ENCODE results near the gene DOCK9. TPM values are rescaled to one million over a fixed set of nuclear protein-coding genes. Genes with fewer than 3 reads are reported as not detected.
"Not testable (repeated sequence)": the region's sequence is repeated elsewhere in the genome, so short reads cannot be mapped to it uniquely, and the experiment has no call there.

DOCK9 gene
- total RNA-seq, 2 experiments from 2014 or later, result 102 to 107 TPM

DNA sequence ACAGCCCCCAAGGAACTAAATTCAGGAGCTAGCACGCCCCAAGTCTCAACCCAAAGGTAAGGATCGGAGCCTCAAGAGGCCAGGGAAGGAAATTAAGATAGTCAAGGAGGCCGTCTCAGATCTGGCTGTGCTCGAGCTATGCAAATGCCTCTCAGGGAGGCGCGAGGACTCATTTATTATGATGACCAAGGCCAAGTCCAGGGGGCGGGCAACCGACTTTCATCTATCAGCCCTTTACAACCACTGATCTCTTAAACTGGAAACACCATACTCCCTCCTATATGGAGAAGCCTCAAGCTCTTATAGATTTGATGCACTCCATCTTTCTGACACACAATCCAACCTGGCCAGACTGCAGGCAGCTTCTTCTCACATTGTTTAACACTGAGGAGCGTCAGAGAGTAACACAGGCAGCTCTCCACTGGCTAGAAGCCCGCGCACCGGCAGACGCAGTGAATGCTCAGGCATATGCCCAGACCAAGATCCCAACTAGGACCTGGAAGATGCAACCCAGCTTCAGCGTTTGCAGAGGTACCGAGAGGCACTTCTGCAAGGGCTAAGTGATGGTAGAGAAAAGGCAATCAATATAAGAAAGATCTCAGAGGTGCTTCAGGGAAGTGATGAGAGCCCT, 215.8 kb downstream of the DOCK9 start:
- POLR2A ChIA-PET, result no interaction called here
- Mint-ChIP-seq H3K4me3 (no peak overlapping the region), H3K4me1 (no peaks in the 10 kb centered on the region), H3K36me3 (no peaks in the 10 kb centered on the region), H3K27me3 (no peaks in the 10 kb centered on the region), H3K9me3 (peaks cover 5% of the 10 kb centered on the region), H3K27ac (no peak overlapping the region)
- no peak for DNase-seq
- ATAC-seq (ENCODE audit: low read depth), result no peak

DNA sequence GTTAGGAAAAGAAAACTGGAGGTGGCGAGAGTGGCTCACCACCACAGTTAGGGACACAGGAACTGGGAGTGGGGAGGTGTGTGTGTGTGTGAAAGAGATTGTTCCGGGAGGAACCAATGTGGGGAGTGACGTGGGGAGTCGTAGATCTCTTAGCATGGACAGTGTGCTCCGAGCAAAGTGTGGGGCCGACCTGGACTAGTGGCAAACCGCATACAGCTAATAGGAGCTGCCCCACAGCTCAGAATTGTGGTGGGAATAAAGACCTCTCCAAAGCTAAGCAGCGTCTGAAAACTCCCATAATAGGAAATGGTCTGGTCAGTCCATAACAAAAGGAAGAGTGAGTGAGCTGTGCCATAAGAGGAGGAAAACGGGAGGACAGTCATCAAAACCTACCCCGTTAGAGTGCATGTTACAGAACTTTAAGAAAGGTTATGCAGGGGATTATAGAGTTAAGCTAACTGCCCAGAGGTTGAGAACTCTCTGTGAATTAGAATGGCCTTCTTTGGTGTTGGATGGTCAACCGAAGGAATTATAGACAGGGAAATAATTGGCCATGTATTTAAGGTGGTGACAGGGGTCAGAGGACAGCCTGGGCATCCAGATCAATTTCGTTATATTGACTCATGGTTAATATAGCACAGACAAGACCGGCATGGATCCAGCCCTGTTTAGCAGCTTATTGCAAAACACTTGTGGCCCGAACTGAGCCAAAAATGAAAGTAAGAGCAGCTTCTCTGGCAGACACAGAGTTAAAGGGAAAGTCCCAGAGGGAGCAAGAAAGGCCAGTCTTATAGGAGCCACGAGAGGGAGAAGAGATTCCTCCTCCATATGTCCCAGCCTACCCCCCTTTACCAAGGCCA, 216.5 kb downstream of the DOCK9 start:
- H3K4me1 Mint-ChIP-seq, result no peaks in the 10 kb centered on the region
- peaks cover 5% of the 10 kb centered on the region for H3K9me3 Mint-ChIP-seq
- H3K27me3 Mint-ChIP-seq, result no peaks in the 10 kb centered on the region
- POLR2A ChIA-PET, result no interaction called here
- no peaks in the 10 kb centered on the region for H3K36me3 Mint-ChIP-seq
- no peak overlapping the region for H3K27ac Mint-ChIP-seq
- H3K4me3 Mint-ChIP-seq, result no peak overlapping the region
- DNase-seq, result no peak
- no peak for ATAC-seq (ENCODE audit: low read depth)

DNA sequence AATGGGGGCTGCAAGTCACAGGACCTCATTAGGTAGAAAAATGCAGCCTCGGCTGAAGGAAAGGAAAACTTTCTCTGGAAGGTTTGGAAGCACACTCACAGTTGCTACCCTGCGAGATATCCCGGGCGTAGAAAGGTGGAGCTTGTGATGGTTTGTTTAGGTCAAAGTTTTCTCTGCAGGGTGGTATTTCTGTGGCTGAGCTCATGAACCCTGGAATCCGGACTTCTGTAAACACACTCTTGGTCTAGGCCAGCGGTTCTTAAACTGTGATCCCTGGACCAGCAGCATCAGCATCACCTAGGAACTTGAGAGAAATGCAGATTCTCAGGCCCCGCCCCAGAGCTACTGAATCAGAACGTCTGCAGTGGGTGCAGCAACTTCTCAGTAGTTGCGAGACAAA, 222.1 kb downstream of the DOCK9 start:
- ATAC-seq (ENCODE audit: low read depth) (no peak), DNase-seq (no peak)
- no peak overlapping the region for H3K27ac Mint-ChIP-seq
- H3K36me3 Mint-ChIP-seq, result peaks cover 8% of the 10 kb centered on the region
- H3K9me3 Mint-ChIP-seq, result peaks cover 14% of the 10 kb centered on the region
- POLR2A ChIA-PET, result no interaction called here
- H3K27me3 Mint-ChIP-seq, result peaks cover 43% of the 10 kb centered on the region
- no peak overlapping the region for H3K4me3 Mint-ChIP-seq
- no peaks in the 10 kb centered on the region for H3K4me1 Mint-ChIP-seq

DNA sequence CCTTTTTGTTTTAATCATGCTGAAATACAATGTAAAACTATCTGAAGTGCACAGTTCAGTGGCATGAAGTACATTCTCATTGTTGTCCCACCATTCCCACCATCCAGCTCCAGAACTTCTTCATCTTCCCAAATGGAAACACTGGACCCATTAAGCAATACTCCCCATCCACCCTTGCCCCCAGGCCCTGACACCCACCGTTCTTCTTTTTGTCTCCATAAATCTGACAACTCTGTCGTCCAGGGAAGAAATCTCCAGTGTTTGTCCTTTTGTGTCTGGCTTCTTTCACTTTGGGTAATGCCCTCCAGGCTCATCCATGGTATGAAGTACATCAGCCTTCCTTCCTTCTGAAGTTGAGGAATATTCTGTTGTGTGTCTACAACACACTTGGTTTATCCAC, 222.7 kb downstream of the DOCK9 start:
- H3K36me3 Mint-ChIP-seq, result peaks cover 8% of the 10 kb centered on the region
- H3K4me3 Mint-ChIP-seq, result no peak overlapping the region
- peaks cover 13% of the 10 kb centered on the region for H3K9me3 Mint-ChIP-seq
- no peak overlapping the region for H3K27ac Mint-ChIP-seq
- POLR2A ChIA-PET, result no interaction called here
- ATAC-seq (ENCODE audit: low read depth), result no peak
- no peaks in the 10 kb centered on the region for H3K4me1 Mint-ChIP-seq
- peaks cover 49% of the 10 kb centered on the region for H3K27me3 Mint-ChIP-seq
- DNase-seq, result no peak

- POLR2A ChIA-PET; H3K4me3 Mint-ChIP-seq; ATAC-seq (ENCODE audit: low read depth); H3K36me3 Mint-ChIP-seq; H3K27ac Mint-ChIP-seq; H3K4me1 Mint-ChIP-seq; DNase-seq: not testable (repeated sequence)
- Mint-ChIP-seq H3K9me3 (peaks cover 13% of the 10 kb centered on the region), H3K27me3 (peaks cover 55% of the 10 kb centered on the region)
These were observed 223.4 kb downstream of the DOCK9 start for GRCh38 chr13:98754468-98754867.

GRCh38 chr13:98752467-98753290, 225.2 kb downstream of the DOCK9 start, which contains the start of gene SLC15A1:
TSS of gene SLC15A1 (minus strand) at chr13:98752672. CDS start at chr13:98752598, 74 bp downstream.
- Mint-ChIP-seq H3K4me3 (peak within 1 kb of the TSS; percentile 16), H3K36me3 (peaks cover 8% of the 10 kb centered on the region), H3K9me3 (peaks cover 13% of the 10 kb centered on the region), H3K27ac (no peak within 1 kb of the TSS), H3K4me1 (no peaks in the 10 kb centered on the region), H3K27me3 (peaks cover 57% of the 10 kb centered on the region)
- ATAC-seq (ENCODE audit: low read depth), result no peak
- DNase-seq, result no peak
- POLR2A ChIA-PET, result no interaction called here

- Mint-ChIP-seq H3K27ac (no peak overlapping the region), H3K9me3 (peaks cover 13% of the 10 kb centered on the region), H3K27me3 (peaks cover 57% of the 10 kb centered on the region), H3K4me1 (no peaks in the 10 kb centered on the region), H3K4me3 (peak overlapping the region; percentile 16), H3K36me3 (peaks cover 8% of the 10 kb centered on the region)
- POLR2A ChIA-PET, result interaction anchor here (0.6 kb wide), 1 partner anchor 262 kb away, joined by 3 read pairs; no protein-coding TSS in a partner anchor
- ATAC-seq (ENCODE audit: low read depth), result no peak
- no peak for DNase-seq
These were observed 225.9 kb downstream of the DOCK9 start for GRCh38 chr13:98751861-98752466.

DNA sequence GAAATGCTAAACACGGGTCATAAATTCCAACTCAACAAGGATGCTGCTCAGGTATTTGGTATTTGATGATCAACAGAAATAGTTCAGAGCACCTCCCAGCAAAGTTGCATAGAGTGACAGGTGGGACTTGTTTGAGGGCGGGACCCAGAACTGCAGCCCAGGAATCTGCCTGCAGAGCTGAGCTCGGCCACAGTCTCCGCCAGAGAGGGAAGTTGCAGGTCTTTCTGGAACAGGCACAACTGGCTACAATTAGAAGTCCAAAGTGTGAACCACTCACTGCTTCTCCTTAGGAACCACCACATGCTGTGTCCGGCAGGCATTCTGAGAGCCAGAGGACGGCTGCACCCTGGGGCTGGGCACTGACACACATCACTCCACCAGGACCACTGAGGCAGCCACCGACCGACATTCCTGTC, 226.5 kb downstream of the DOCK9 start:
- DNase-seq (no peak), ATAC-seq (ENCODE audit: low read depth) (no peak)
- peaks cover 57% of the 10 kb centered on the region for H3K27me3 Mint-ChIP-seq
- no peaks in the 10 kb centered on the region for H3K4me1 Mint-ChIP-seq
- H3K9me3 Mint-ChIP-seq, result peaks cover 13% of the 10 kb centered on the region
- no peak overlapping the region for H3K4me3 Mint-ChIP-seq
- POLR2A ChIA-PET, result interaction anchor here (0.6 kb wide), 1 partner anchor 261 kb away, joined by 3 read pairs; no protein-coding TSS in a partner anchor
- H3K27ac Mint-ChIP-seq, result no peak overlapping the region
- peaks cover 8% of the 10 kb centered on the region for H3K36me3 Mint-ChIP-seq

DNA sequence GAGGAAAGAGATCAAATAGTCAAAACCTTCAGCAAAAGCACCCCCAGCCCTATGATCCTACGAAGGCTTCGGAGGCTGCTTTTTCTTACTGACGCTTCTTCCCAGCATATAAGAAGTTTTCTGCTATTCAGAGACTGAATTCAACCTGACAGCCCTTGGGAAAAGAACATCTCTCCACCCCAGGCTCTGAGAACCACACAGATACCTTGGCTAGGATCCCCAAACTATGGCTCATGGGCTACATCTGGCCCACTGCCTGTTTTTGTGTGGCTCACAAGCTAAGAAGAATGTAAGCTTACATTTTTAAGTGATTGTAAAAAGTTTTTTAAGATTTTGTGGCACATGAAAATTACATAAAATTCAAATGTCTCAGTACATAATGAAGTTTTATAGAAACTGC, 228.4 kb downstream of the DOCK9 start:
- POLR2A ChIA-PET, result no interaction called here
- DNase-seq, result no peak
- Mint-ChIP-seq H3K36me3 (peaks cover 8% of the 10 kb centered on the region), H3K4me1 (no peaks in the 10 kb centered on the region), H3K9me3 (peaks cover 12% of the 10 kb centered on the region), H3K27ac (no peak overlapping the region), H3K4me3 (no peak overlapping the region), H3K27me3 (peaks cover 45% of the 10 kb centered on the region)
- ATAC-seq (ENCODE audit: low read depth), result no peak

DNA sequence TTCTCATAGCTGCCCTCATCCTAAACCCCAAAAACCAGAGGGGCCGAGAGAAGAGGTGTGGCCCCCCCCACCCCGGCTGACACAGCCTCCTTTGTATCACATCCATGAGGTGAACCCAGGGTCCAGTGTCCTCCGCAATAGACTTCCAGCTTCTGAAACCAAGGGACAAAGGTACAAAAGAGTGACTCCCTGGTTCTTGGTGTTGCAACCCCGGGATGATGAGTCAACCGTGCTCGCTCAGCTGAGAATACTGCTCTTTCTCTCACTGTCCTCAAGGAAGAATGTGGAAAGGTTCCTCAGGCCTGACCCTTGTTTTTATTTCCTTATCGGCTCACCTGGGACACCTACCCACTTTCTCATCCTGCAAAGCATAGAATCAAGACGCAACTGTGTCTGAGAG, 230.9 kb downstream of the DOCK9 start:
- Mint-ChIP-seq H3K27me3 (peaks cover 27% of the 10 kb centered on the region), H3K4me1 (no peaks in the 10 kb centered on the region), H3K4me3 (no peak overlapping the region)

More for the DNA sequence above, 230.9 kb downstream of the DOCK9 start:
- ATAC-seq (ENCODE audit: low read depth), result no peak
- DNase-seq, result no peak
- no peaks in the 10 kb centered on the region for H3K9me3 Mint-ChIP-seq
- H3K36me3 Mint-ChIP-seq, result no peaks in the 10 kb centered on the region
- POLR2A ChIA-PET, result no interaction called here
- no peak overlapping the region for H3K27ac Mint-ChIP-seq
